Gastroesophageal sphincter (tissue), 3 donors: Measurements from ENCODE around the gene SAYSD1.

Source experiments
- POLR2A ChIP-seq, 2 donors: fragments of 450-650 bp; IDR thresholded peaks; one replicate each; pipeline ENCODE4 v1.6.1; 2017; ENCODE audit warnings: antibody characterized with exemption in 2 of 2, mild to moderate bottlenecking in 2 of 2, moderate library complexity in 1 of 2
- TF ChIP-seq, protein P1 (sequence below), 4 experiments: fragments of 200-600 bp in 2 of 4; fragments of 450-650 bp in 2 of 4; sonication (generic) in 1 of 4; IDR thresholded peaks; one replicate each; pipeline ENCODE4 v1.5.1; 2017 to 2019; ENCODE audit warnings: antibody characterized with exemption in 4 of 4, mild to moderate bottlenecking in 2 of 4, moderate library complexity in 2 of 4

DNA sequence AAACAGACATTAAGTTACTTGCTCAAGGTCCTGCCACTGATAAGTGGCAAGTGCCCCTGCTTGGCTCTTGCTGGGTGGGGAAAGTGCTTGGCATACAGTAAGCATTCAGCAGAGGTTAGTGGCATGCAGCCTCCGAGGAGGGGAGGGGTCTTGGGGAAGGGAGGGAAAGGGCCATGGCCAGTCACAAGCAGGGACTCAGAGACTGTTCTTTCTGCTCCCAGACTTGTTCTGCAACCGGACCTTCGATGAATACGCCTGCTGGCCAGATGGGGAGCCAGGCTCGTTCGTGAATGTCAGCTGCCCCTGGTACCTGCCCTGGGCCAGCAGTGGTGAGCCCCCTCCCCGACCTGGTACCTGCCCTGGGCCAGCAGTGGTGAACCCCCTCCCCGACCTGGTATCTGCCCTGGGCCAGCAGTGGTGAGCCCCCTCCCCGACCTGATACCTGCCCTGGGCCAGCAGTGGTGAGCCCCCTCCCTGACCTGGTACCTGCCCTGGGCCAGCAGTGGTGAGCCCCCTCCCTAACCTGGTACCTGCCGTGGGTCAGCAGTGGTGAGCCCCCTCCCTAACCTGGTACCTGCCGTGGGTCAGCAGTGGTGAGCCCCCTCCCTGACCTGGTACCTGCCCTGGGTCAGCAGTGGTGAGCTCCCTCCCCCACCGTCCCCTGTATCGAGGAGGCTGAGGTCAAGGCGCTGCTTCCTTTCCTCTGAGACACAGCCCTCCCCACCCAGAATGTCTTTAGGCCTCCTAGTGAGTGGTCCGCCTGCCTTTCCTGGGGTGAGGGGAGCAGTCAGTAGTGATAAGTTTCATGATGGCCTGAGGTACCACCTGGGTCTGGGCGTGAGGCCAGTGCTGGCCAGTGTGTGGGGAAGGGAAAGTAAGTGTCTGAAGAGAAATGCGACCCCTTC, 57.5 kb downstream of the SAYSD1 start:
- TF ChIP-seq, protein P1, sequence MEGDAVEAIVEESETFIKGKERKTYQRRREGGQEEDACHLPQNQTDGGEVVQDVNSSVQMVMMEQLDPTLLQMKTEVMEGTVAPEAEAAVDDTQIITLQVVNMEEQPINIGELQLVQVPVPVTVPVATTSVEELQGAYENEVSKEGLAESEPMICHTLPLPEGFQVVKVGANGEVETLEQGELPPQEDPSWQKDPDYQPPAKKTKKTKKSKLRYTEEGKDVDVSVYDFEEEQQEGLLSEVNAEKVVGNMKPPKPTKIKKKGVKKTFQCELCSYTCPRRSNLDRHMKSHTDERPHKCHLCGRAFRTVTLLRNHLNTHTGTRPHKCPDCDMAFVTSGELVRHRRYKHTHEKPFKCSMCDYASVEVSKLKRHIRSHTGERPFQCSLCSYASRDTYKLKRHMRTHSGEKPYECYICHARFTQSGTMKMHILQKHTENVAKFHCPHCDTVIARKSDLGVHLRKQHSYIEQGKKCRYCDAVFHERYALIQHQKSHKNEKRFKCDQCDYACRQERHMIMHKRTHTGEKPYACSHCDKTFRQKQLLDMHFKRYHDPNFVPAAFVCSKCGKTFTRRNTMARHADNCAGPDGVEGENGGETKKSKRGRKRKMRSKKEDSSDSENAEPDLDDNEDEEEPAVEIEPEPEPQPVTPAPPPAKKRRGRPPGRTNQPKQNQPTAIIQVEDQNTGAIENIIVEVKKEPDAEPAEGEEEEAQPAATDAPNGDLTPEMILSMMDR (IDR thresholded peaks at IDR 0.05): no peak
- TF ChIP-seq POLR2A (IDR thresholded peaks at IDR 0.05): no peak
